NCI-H146 (cell line): ENCODE results near the gene SORL1.

Source experiments
- DNase-seq: peaks from one replicate; lab custom pipeline; 2025; lab: John Stamatoyannopoulos, UW

SORL1 gene

GRCh38 chr11:121535129-121535796 lies 83.1 kb downstream of the SORL1 start:
- no peak for DNase-seq

DNA sequence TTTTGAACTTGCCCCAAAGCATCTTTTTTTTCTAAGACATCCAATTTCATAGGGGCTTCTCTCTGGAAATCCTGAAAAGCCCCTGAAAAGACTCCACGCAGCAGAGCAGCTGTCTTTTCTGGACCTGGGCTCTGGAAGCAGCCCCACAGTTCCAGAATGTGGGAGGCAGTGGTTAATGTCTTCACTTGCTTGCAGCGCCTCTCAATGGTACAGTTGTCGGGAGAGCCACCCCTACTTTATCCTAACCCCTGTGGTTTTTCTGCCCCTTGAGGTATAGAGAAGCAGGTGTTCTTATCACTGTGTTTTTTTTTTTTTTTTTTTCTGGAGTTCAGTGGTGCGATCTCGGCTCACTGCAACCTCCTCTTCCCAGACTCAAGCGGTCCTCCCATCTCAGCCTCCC lies 84.0 kb downstream of the SORL1 start:
- DNase-seq, result no peak

- DNase-seq, result no peak
Observed at GRCh38 chr11:121538054-121538453, 85.9 kb downstream of the SORL1 start.

DNA sequence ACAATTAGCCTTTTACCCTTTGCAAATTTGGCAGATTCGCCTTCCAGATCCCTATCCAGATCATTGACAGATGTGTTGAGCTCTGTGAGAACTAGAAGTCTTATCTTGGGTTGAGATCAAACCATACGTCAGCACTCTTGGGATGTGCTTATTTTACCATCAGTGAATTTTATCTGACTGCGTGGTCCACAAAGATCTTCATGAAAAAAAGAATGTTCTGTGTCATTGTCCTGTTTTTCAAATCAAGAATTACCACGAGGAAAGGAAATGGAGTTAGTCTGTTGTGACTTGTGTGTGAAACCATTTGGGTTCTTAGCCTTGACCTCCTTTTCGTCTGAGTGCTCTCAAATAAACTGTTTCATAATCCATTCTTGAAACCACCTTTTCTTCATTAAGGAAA lies 86.9 kb downstream of the SORL1 start:
- no peak for DNase-seq

- DNase-seq, result no peak
Observed at GRCh38 chr11:121540627-121541026, 88.5 kb downstream of the SORL1 start.

DNA sequence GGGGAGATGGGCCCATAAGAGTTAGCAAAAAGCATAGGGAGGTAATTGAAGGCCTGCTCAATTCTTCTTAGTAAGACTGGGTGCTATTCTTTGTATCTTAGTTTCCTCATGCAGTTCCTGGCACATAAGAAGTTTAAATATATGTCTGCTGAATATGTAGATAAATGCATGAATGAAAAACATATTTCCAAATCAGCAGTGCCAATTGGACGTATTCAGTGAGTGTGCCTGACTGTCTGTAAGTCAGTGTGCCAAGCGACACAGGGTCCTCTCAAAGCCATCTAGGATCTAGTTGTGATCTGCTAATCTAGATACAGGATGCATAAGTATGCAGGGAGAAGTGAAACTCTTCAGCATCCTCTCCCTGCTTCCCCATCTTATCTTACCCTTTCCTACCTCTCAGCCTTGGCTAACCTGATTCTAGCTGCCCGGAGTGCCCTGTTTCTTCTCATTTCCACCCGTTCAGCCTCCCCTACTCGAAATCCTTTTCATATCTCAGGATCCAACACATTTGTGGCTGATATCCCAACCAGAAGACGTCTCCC lies 91.8 kb downstream of the SORL1 start:
- DNase-seq, result no peak

- no peak for DNase-seq
Observed at GRCh38 chr11:121544956-121545355, 92.8 kb downstream of the SORL1 start.

DNA sequence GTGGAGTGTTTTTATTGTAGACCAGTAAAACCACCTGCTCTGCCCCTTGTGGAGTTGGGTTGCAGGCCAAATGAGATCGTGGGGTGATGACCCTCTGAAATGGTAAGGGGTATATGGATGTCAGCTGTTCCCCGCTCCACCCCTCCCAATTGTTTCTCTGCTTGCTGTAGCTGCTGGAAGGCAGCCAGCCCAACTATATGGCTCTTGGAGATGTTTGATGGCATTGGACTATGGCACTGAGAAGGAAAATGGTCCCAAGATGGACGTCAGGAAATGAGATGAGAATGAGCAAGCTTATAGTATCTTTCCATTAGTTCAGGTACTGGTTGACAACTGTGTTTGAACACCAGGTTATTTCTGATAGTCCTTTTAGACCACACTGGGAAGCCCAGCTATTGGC lies 95.5 kb downstream of the SORL1 start:
- no peak for DNase-seq

GRCh38 chr11:121550247-121551030 lies 98.3 kb downstream of the SORL1 start:
- DNase-seq, result no peak

GRCh38 chr11:121551463-121551862 lies 99.3 kb downstream of the SORL1 start:
- DNase-seq, result no peak

DNA sequence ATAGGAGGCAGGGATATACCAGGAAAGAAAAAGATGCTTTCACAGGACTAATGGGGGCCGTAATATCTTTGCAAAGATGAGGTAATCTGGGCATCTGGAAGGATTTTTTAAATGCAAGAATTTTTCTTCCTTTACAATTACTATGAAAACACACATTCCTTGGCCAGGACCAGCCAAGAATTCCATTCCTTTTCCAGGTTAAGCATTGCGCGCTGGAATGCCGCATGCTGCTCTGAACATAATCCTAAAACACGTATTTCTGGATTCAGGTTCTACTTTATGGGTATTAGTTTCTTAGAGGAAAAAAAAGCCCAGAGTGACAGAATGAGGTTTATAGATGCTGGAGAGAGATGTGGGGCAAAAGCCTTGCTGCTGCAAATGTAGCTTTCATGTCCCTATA lies 100.0 kb downstream of the SORL1 start:
- DNase-seq, result no peak

DNA sequence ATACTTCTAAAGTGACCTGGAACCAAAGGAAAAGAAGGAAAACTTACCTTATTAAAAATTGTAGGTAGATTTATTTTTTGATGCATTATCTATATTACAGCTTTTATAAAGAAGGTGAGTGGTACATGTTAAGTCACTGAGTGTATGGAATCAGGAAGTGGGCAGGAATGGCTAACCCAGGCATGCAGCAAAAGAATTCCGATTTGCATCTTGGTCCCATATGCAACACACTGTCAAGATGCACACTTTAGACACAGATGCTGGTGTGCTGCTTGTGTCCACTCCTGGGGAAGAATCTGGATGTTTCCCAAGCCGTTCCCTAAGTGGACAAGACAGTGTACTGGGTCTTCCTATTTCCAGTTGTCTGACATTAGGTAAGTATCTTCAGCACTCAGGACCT lies 100.5 kb downstream of the SORL1 start:
- DNase-seq, result no peak

DNA sequence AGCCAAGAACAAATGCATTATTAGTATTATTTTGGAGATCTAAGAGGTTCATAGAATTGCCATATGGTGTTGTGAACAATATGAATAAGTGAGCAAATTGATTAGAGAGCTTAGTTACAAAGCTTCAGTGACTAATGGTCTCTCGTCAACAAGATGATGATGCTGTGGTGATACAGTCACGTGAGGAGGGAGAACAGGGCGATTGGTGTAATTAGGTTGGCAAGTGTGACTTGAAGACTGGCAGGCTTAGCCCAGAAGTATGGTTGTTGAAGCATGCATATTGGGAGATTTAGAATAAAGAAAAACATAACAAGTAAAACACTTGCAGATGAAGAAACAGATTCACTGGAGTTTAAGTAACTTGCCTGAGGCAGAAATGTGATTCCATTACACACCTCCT lies 101.3 kb downstream of the SORL1 start:
- DNase-seq, result no peak

DNA sequence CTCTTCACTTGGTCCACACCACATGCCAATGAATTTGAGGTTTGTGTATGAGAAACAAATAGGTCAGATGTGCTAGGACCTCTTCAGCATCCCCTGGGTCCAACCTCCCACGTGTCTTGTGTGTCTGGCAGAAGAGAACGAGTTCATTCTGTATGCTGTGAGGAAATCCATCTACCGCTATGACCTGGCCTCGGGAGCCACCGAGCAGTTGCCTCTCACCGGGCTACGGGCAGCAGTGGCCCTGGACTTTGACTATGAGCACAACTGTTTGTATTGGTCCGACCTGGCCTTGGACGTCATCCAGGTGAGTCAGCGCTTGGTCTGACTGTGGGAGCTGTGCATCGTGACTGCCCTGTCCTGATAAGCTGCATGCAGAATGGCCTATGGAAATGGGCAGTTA lies 101.7 kb downstream of the SORL1 start:
- DNase-seq, result peak; percentile 31

DNA sequence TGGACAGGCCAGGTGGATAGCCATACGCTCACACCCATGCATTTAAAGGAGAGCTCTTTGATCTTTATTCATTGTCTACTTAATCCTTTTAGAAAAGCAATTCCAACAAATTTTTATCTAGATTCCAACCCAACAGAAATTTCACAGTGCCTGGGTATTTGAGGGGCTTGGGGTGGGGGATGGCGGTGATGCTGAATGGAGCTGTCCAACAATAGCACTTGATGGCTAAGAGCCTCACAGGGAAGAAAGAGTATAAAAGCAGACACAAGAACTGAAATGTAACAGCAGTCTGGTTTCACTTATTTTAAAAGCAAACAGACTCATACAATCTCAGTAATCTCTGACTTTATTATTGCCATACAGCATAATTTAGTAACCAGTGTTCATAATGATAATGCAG lies 102.4 kb downstream of the SORL1 start:
- no peak for DNase-seq

- DNase-seq, result peak; percentile 55
Observed at GRCh38 chr11:121555121-121555520, 103.0 kb downstream of the SORL1 start.

- no peak for DNase-seq
Observed at GRCh38 chr11:121556937-121557336, 104.8 kb downstream of the SORL1 start.

DNA sequence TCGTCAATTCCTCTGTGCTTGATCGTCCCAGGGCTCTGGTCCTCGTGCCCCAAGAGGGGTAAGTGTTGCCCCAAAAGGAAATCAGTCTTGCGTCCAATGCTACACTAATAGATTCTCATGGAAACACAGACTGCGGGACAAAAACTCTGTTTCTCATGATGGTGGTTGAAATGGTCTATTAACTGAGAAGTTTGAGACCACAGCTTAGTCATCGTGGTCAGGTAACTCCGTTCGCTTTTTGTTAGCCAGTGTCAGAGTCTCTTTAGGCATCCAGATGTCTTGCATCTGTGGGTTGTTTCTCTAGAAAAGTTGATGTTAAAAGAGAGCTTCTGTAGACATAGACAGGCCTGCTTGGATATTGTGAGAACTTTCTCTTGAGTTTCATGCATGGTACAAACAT lies 105.2 kb downstream of the SORL1 start:
- DNase-seq, result no peak

- no peak for DNase-seq
Observed at GRCh38 chr11:121559606-121560200, 107.6 kb downstream of the SORL1 start.

GRCh38 chr11:121560236-121560635 lies 108.1 kb downstream of the SORL1 start:
- DNase-seq, result peak; percentile 18

GRCh38 chr11:121561240-121561639 lies 109.1 kb downstream of the SORL1 start:
- no peak for DNase-seq

DNA sequence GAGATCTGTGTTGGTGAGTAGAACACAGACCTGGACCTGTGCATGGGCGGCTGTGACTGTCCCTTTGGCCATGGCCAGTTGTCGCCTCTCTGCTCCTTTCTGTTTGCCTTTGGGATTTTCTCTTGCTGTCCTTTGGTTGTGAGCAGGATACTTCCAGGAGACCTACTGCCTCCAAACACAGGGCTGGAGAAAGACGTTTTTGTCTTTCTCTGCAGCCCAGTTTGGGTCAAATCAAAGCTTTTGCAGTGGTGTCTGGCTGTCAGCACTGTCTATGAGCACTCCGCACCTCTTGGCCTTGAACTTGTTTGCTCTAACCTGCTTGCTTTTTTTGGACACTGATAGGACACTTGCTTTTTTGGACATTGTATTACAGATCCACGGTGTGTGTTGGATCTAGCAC lies 109.6 kb downstream of the SORL1 start:
- DNase-seq, result no peak

GRCh38 chr11:121563003-121563402 lies 110.9 kb downstream of the SORL1 start:
- DNase-seq, result no peak
